Measurements from ENCODE around the gene UBE2G2. TPM values are rescaled to one million over a fixed set of nuclear protein-coding genes. Genes with fewer than 3 reads are reported as not detected.

UBE2G2 gene
- total RNA-seq, 2 donors from 2014 or later = 124 TPM

DNA sequence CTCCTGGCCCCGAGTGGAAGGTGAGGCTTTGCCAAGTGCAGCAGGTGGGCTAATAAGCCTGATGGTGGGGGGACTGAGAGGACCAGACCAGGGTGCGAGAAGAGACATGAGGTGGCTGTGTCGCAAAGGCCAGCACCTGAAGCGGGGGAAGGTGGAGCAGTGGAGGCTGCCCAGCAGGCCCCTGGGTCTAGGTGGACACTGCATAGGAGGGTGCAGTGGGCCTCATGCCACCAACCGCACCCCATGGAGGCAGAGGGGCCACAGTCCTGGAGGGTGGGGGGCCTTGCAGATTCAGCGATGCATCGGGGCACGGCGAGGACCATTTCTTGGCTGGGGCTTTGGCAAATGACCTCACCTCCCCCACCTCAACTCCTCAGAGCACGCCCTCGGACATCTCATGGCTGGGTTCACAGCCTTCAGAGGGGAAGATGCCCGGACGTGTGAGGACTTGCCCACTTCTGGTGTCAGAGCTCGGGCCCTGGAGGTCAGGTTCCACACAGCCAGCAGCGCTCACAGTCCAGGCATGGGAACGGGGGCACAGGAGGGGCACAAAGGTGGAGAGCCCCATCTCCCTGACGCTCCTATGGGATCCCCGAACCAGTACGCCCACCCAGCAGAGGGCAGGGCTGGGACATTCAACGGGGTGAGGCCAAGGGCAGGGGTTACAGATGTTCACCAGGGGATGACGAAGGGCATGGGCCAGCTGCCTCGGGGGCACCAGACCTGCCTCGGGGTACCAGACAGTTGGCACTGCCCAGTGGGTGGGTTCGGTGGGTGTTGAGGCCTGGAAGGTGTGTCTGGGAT is 35.4 kb downstream of the UBE2G2 start:
- Mint-ChIP-seq H3K27ac (peak overlapping the region; percentile 88), H3K36me3 (ENCODE audit: low read depth) (peaks cover 2% of the 10 kb centered on the region), H3K4me1 (peaks cover 11% of the 10 kb centered on the region), H3K4me3 (no peak overlapping the region), H3K27me3 (no peaks in the 10 kb centered on the region)
- H3K9me3 ChIP-seq (ENCODE audit: control insufficient read depth, low read length, poor library complexity, severe bottlenecking) = no peaks in the 10 kb centered on the region
- DNase-seq (no peak), ATAC-seq (no peak)

DNA sequence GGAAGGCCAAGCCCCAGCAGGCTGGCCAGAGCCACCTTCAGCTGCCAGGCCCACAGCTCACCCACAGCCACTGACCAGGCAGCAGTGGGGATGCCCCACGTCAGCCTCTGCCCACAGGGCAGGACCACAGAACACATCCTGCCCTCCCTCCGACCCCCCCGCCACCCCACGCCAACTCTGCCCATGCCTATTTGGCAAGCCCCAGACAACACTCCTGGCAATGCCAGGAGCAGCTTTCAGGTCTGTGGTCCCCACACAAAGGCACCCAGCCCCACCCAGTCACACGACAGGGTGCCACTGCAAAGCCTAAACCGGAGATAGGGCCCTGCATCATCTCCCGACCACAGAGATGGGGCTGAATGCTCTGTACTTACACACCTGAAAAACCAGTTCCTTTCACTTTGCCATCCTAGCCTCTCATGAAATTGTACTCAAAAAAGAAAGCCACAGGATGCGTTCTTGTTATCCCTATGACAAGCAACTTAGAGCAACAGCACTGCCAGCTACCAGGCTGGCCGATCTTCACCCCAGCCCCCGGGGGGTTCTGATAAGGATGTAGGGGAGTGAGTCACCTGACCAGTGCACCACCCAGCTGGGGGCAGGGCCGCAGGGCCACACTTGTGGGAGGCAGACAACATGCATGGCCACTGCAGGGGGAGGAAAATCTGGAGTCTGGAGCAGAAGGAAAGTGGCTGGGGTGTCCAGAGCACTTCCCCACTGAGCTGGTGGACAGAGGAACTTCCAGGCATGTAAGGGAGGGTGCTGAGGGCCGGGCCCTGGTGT is 36.2 kb downstream of the UBE2G2 start:
- Mint-ChIP-seq H3K27me3 (no peaks in the 10 kb centered on the region), H3K4me1 (peaks cover 11% of the 10 kb centered on the region)
- ATAC-seq = peak; percentile 96

DNA sequence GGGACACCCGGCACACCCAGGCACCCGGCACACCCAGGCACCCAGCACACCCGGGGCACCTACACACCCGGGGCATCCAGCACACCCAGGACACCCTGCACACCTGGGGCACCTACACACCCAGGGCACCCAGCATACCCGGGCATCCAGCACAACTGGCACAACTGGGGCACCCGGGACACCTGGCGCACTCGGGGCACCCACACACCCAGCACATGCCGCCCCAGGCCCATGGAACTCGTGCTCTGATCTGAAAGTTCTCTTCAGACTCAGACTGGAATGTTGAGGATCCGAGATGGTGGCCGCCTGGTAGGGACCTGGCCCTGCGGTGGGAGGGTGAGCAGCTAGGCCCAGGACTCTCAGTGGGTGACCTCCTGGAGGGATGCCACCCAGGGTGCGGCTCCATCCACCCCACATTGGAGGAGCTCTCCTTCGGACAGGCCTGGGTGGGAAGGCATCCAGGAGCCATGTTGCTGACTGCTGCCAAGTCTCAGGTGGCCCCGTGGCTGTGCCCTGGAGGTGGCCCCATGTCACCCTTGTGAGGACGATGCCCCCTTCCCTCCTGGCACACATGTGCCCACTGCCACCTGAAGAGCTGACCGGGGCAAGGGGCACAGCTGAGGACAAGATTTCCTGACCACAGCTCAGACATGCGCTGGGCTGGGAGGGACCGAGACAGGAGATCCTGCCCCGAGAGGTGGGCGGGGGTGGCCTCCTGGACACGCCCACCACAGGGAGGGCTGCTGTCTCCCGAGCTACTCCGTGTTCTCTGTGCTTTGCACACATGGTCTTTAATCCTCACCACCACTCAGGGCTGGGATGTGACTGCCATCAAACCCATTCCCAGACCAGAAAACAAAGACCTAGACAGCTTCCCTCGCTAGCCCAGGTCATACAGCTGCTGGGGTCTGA is 37.0 kb downstream of the UBE2G2 start:
- Mint-ChIP-seq H3K27me3 (no peaks in the 10 kb centered on the region), H3K27ac (peak overlapping the region; percentile 88), H3K4me3 (peak overlapping the region; percentile 83), H3K36me3 (ENCODE audit: low read depth) (peaks cover 2% of the 10 kb centered on the region), H3K4me1 (peaks cover 11% of the 10 kb centered on the region)
- no peaks in the 10 kb centered on the region for H3K9me3 ChIP-seq (ENCODE audit: control insufficient read depth, low read length, poor library complexity, severe bottlenecking)
- DNase-seq = no peak
- ATAC-seq = no peak

More for the DNA sequence above, 36.2 kb downstream of the UBE2G2 start:
- H3K9me3 ChIP-seq (ENCODE audit: control insufficient read depth, low read length, poor library complexity, severe bottlenecking) = no peaks in the 10 kb centered on the region
- peak overlapping the region; percentile 88 for H3K27ac Mint-ChIP-seq
- peaks cover 2% of the 10 kb centered on the region for H3K36me3 Mint-ChIP-seq (ENCODE audit: low read depth)
- H3K4me3 Mint-ChIP-seq = peak overlapping the region; percentile 83
- DNase-seq = peak in 1 of 3 donors; percentile 41

DNA sequence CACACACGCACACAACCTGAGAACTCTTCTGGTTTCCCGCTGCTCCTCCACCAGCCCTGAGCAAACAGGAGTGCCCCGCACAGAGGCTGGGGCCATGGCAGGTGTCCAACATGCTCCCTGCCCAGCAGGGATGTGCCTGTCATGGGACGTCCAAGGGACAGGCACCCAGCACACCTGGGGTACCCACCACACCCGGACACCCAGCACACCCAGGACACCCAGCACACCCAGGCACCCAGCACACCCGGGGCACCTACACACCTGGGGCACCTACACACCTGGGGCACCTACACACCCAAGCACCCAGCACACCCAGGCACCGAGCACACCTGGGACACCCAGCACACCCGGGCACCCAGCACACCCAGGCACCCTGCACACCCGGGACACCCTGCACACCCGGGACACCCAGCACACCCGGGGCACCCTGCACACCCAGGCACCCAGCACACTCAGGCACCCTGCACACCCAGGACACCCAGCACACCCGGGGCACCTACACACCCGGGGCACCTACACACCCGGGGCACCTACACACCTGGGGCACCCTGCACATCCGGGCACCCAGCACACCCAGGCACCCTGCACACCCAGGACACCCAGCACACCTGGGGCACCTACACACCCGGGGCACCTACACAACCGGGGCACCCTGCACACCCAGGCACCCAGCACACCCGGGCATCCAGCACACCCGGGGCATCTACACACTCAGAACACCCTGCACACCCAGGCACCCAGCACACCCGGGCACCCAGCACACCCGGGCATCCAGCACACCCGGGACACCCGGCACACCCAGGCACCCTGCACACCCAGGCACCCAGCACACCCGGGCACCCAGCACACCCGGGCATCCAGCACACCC is 37.9 kb downstream of the UBE2G2 start:
- Mint-ChIP-seq H3K36me3 (ENCODE audit: low read depth) (peaks cover 2% of the 10 kb centered on the region), H3K4me3 (no peak overlapping the region), H3K4me1 (peaks cover 11% of the 10 kb centered on the region), H3K27ac (peak overlapping the region; percentile 49), H3K27me3 (no peaks in the 10 kb centered on the region)
- ATAC-seq (no peak), DNase-seq (no peak)
- H3K9me3 ChIP-seq (ENCODE audit: control insufficient read depth, low read length, poor library complexity, severe bottlenecking) = no peaks in the 10 kb centered on the region

DNA sequence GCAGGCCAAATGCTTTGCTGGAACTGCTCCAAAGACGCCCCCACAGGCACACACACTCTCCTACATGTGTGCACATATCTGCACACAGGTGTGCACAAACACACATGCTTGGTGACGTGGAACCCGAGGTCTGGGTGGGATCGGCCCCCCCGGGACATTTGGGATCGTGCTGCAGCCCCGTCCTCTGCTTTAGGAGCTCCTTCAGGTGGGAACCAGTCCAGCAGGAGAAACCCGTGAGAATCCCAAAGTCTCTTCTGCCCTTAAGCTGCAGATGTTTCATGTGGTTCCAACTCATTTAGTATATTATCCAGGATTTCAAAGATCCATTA is 38.6 kb downstream of the UBE2G2 start:
- ATAC-seq (no peak), DNase-seq (no peak)
- no peaks in the 10 kb centered on the region for H3K36me3 Mint-ChIP-seq (ENCODE audit: low read depth)
- H3K9me3 ChIP-seq (ENCODE audit: control insufficient read depth, low read length, poor library complexity, severe bottlenecking) = no peaks in the 10 kb centered on the region
- H3K27ac Mint-ChIP-seq = peak overlapping the region; percentile 49
- peaks cover 11% of the 10 kb centered on the region for H3K4me1 Mint-ChIP-seq
- no peaks in the 10 kb centered on the region for H3K27me3 Mint-ChIP-seq
- H3K4me3 Mint-ChIP-seq = no peak overlapping the region

DNA sequence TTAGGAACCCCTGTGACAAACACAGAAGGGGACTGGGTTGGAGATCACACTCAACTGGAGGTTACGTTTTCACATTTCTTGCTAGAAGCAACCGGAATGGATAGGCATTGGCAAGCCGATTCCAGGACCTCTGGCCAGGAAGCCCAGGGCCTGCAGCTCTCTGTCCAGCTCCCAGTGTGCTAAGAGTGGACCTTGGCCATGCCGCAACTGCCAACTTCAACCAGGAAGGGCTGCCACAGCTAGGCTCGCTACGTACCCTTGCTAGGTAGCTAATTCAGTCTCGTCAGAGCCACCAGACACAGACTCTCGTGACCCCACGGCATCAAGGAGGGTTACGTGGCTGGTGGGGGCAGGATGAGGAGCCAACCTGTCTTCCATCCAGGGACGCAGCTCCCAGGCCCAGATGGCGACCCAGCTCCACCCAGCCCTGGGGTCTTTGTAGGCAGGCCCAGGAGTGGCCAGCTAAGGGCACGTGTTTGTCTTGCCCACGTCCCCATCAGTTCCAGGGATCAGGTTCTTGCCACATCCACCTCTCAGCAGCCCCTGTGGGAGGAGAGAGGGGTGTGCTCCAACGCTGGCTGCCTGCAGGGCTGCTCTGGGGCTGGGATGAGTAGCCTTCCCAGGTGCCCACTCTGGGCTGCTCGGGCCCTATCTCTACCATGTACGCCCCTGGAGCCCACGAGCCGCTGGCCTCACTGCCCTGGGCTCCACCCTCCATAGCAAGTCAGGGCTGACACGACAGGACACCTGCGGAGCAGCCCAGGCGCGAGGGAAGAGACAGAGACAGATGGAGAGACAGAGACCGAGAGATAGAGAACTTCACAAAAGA is 39.2 kb downstream of the UBE2G2 start:
- H3K4me3 Mint-ChIP-seq = no peak overlapping the region
- no peak overlapping the region for H3K27ac Mint-ChIP-seq
- ATAC-seq = no peak
- H3K36me3 Mint-ChIP-seq (ENCODE audit: low read depth) = no peaks in the 10 kb centered on the region
- H3K9me3 ChIP-seq (ENCODE audit: control insufficient read depth, low read length, poor library complexity, severe bottlenecking) = no peaks in the 10 kb centered on the region
- no peak for DNase-seq
- no peaks in the 10 kb centered on the region for H3K27me3 Mint-ChIP-seq
- H3K4me1 Mint-ChIP-seq = peaks cover 11% of the 10 kb centered on the region

DNA sequence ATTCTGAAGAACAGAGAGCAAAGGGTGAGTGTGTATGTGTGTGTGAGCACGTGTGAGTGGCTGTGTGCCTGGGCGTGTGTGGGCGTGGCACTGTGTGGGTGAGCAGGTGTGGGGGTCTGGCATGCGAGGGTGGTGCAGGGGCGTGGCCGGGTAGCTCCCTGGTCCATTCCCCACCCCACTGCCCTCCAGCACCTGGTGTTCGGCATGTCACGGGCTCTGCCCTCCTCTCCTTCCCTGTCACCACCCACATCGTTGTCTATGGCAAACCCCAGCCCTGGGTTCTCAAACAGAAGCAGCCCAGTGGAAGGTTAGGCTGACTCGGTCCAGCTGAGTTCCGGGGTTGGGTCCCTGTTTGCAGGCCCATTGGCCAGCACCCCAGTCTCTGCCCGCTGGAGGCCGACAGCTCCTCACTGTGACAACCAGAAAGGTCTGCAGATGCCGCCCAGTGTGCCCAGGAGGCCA is 39.8 kb downstream of the UBE2G2 start:
- H3K4me3 Mint-ChIP-seq = no peak overlapping the region
- DNase-seq (no peak), ATAC-seq (no peak)
- H3K27ac Mint-ChIP-seq = no peak overlapping the region
- H3K27me3 Mint-ChIP-seq = no peaks in the 10 kb centered on the region
- no peaks in the 10 kb centered on the region for H3K36me3 Mint-ChIP-seq (ENCODE audit: low read depth)
- no peaks in the 10 kb centered on the region for H3K9me3 ChIP-seq (ENCODE audit: control insufficient read depth, low read length, poor library complexity, severe bottlenecking)
- H3K4me1 Mint-ChIP-seq = peaks cover 11% of the 10 kb centered on the region

DNA sequence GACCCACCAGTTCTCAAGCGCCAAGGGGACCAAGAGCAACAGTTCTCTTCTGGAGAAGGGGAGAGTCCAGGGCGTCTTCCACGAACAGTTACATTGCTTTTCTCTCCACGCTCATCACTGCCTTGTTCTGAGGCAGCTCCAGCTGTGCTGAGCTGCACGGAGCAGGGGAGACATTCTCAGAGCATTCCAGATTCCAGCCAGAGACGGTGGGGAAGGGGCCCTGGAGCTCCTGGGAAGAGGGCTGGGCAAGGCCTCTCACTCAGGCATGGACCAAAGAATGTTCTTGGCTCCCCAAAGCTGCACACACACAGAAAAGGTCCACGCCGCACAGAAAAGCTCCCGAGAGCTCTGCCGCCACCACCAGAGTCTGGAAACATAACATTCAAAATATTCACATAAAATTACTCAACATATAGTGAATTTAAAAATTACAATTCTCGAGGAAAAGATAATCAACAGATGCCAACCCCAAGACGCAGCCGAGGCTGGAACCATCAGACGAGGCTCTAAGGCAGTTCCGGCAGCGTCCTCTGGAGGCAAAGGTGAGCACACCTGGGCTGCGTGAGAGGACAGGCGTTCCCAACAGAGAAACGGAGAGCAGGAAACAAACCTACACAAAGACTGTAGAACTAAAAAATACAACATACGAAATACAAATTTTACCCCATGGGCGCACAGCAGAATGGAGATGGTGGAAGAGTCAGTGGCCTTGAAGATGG is 40.5 kb downstream of the UBE2G2 start:
- Mint-ChIP-seq H3K36me3 (ENCODE audit: low read depth) (no peaks in the 10 kb centered on the region), H3K27ac (no peak overlapping the region), H3K4me3 (no peak overlapping the region), H3K27me3 (no peaks in the 10 kb centered on the region), H3K4me1 (peaks cover 11% of the 10 kb centered on the region)
- no peak for DNase-seq
- no peak for ATAC-seq
- H3K9me3 ChIP-seq (ENCODE audit: control insufficient read depth, low read length, poor library complexity, severe bottlenecking) = no peaks in the 10 kb centered on the region

DNA sequence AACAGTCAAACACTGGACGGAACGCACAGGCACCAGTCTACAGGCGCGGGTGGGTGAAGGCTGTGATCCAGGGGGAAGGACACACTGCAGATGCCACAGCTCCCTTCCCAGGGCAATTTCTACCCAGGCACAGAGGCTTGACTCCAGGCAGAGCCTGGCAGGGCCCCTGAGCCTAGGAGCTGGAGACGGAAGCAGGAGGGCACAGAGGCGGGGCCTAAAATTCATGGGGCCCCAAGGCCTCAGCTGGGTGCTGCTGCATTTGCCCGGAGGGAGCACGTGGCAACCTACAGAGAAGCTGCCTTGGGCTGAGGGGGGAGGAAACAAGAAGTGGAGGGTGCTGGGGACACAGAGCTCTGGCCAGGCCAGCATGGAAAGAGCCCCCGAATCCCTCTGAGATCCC is 41.2 kb downstream of the UBE2G2 start:
- H3K9me3 ChIP-seq (ENCODE audit: control insufficient read depth, low read length, poor library complexity, severe bottlenecking) = no peaks in the 10 kb centered on the region
- DNase-seq = no peak
- Mint-ChIP-seq H3K27ac (no peak overlapping the region), H3K4me1 (peaks cover 5% of the 10 kb centered on the region), H3K36me3 (ENCODE audit: low read depth) (no peaks in the 10 kb centered on the region), H3K4me3 (no peak overlapping the region), H3K27me3 (no peaks in the 10 kb centered on the region)
- no peak for ATAC-seq

DNA sequence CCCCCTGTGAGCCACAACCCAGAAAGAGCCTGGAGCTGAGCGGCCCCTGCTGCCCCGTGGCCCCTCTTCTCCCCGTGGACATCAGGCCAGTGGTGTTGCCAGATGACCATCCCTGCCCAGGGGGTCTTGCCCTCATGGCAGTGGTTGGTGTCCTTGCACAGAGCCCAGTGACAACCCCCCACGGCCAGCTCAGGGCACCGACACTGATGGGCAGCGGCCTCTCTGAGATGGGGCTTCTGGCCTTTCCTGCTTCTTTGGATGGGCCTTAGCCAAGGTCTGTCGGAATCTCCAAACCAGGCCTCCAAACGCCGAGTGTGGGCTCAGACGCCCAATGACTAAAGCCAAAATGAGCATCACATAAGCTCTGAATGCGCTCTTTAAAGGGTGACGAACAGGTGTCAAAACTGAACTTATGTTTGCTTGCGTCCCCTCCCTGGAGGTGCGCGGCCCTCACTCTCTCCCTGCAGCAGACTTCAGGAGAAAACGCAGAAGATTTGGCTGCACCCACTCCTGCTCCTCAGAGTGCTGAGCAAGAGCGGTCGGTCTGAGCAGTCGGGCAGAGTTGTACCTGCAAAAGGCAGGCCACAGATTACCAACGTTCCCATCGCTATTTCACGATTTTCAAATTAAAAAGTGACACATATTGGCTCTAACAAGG is 41.9 kb downstream of the UBE2G2 start:
- ATAC-seq = no peak

More for the DNA sequence above, 41.9 kb downstream of the UBE2G2 start:
- no peaks in the 10 kb centered on the region for H3K36me3 Mint-ChIP-seq (ENCODE audit: low read depth)
- no peaks in the 10 kb centered on the region for H3K27me3 Mint-ChIP-seq
- peaks cover 5% of the 10 kb centered on the region for H3K4me1 Mint-ChIP-seq
- H3K9me3 ChIP-seq (ENCODE audit: control insufficient read depth, low read length, poor library complexity, severe bottlenecking) = no peaks in the 10 kb centered on the region
- no peak overlapping the region for H3K27ac Mint-ChIP-seq
- H3K4me3 Mint-ChIP-seq = no peak overlapping the region
- no peak for DNase-seq

Measured in T-helper 17 cell (primary cell).